Tibial nerve (tissue), 4 donors: ENCODE results near the gene GALR2. TPM values are rescaled to one million over a fixed set of nuclear protein-coding genes. Genes with fewer than 3 reads are reported as not detected.
A peak's percentile ranks its signal among the peaks of the same experiment; 100 is the strongest.

Experiments
- DNase-seq, 2 donors: peaks; one replicate each; pipeline ENCODE4 v3.0.0-alpha.2; 2019; ENCODE audit warnings: low spot score in 2 of 2
- H3K27ac ChIP-seq, 4 donors: fragments of 200-600 bp; sonication (generic) in 3 of 4; one replicate each; pipeline ENCODE4 v1.5.1; 2017 to 2019; ENCODE audit warnings: mild to moderate bottlenecking in 1 of 4
- H3K27me3 ChIP-seq, 2 donors: fragments of 200-600 bp; sonication (generic) in 1 of 2; one replicate each; pipeline versions ENCODE4 v1.5.1 to v1.6.0; 2017 to 2019
- H3K36me3 ChIP-seq, 3 donors: fragments of 200-600 bp; sonication (generic); one replicate each; pipeline ENCODE4 v1.5.1; 2018 to 2019
- H3K4me1 ChIP-seq, 4 donors: fragments of 200-600 bp; sonication (generic) in 3 of 4; one replicate each; pipeline ENCODE4 v1.5.1; 2017 to 2019
- H3K4me3 ChIP-seq, 4 donors: fragments of 200-600 bp; sonication (generic) in 3 of 4; one replicate each; pipeline ENCODE4 v1.5.1; 2017 to 2019; ENCODE audit warnings: mild to moderate bottlenecking in 1 of 4, moderate library complexity in 1 of 4
- H3K9me3 ChIP-seq, 4 donors: fragments of 200-600 bp; sonication (generic) in 3 of 4; one replicate each; pipeline ENCODE4 v1.5.1; 2017 to 2019
- CTCF ChIP-seq, 5 experiments: fragments of 200-600 bp in 3 of 5; fragments of 450-650 bp in 2 of 5; sonication (generic) in 3 of 5; IDR thresholded peaks; one replicate each; pipeline ENCODE4 v1.5.1; 2016 to 2019; ENCODE audit warnings: antibody characterized with exemption in 5 of 5, mild to moderate bottlenecking in 3 of 5, moderate library complexity in 2 of 5
- EP300 ChIP-seq, 2 donors: sonication (generic); formaldehyde crosslinking; IDR thresholded peaks; one replicate each; pipeline ENCODE4 v1.6.1; 2017; ENCODE audit warnings: antibody characterized with exemption in 2 of 2, mild to moderate bottlenecking in 1 of 2
- POLR2A ChIP-seq, 2 donors: fragments of 450-650 bp; IDR thresholded peaks; one replicate each; pipeline ENCODE4 v1.6.1; 2017; ENCODE audit warnings: antibody characterized with exemption in 2 of 2, mild to moderate bottlenecking in 2 of 2, moderate library complexity in 2 of 2
- WGBS, 2 donors: methylation state at CpG; one replicate each; pipeline ENCODE4 v1.1.5; 2018; 5-methylcytosine and 5-hydroxymethylcytosine counted together
- total RNA-seq, 4 donors: library from RNA; depleted of rRNA; stranded (reverse); fragments of >200 nt; gene quantifications; one replicate each; pipeline ENCODE4 v1.1.0, GENCODE V29; 2016

GALR2 gene
- total RNA-seq, 4 donors from 2014 or later: not detected

- Histone ChIP-seq H3K27me3 (peaks cover 0 to 40% of the 10 kb centered on the region in 2 donors), H3K27ac (peak within 1 kb of the TSS in 3 of 4 donors; percentile 78 to 85 (median 84)), H3K4me3 (peak within 1 kb of the TSS; percentile 54 to 73 (median 64)), H3K4me1 (peaks cover 0 to 74% (median 45%) of the 10 kb centered on the region in 4 donors), H3K9me3 (no peaks in the 10 kb centered on the region), H3K36me3 (peaks cover 0 to 27% (median 6%) of the 10 kb centered on the region in 3 donors)
- DNase-seq: peak; percentile 80 to 83
- 0 to 1% methylated on average over 38 to 39 of the region's 57 CpGs for WGBS, 2 donors
- peak in 1 of 2 donors; percentile 90 for TF ChIP-seq EP300 (IDR thresholded peaks at IDR 0.05)
- peak; percentile 38 to 64 for TF ChIP-seq POLR2A (IDR thresholded peaks at IDR 0.05)
- TF ChIP-seq CTCF (IDR thresholded peaks at IDR 0.05): peak in 1 of 5 experiments; percentile 33
Measured at GRCh38 chr17:76072148-76072858, 2.3 kb upstream of the GALR2 start, which contains the start of gene SRP68. Gene SRP68, minus strand, starts transcription at chr17:76072517. Its CDS starts 26 bp downstream, at chr17:76072491.

GRCh38 chr17:76075364-76076145 lies 974 bp downstream of the GALR2 start:
- Histone ChIP-seq H3K4me1 (peaks cover 0 to 64% (median 46%) of the 10 kb centered on the region in 4 donors), H3K27ac (no peak overlapping the region), H3K36me3 (no peaks in the 10 kb centered on the region), H3K27me3 (peaks cover 0 to 63% of the 10 kb centered on the region in 2 donors), H3K9me3 (no peaks in the 10 kb centered on the region), H3K4me3 (no peak overlapping the region)
- 4 to 6% methylated on average over 42 to 48 of the region's 48 CpGs for WGBS, 2 donors
- DNase-seq: no peak
- TF ChIP-seq CTCF (IDR thresholded peaks at IDR 0.05) (no peak), POLR2A (IDR thresholded peaks at IDR 0.05) (no peak), EP300 (IDR thresholded peaks at IDR 0.05) (no peak)

- TF ChIP-seq POLR2A (IDR thresholded peaks at IDR 0.05): no peak
- no peak for TF ChIP-seq CTCF (IDR thresholded peaks at IDR 0.05)
- no peak for TF ChIP-seq EP300 (IDR thresholded peaks at IDR 0.05)
- no peak for DNase-seq
- no peaks in the 10 kb centered on the region for H3K36me3 ChIP-seq
- peaks cover 0 to 59% (median 41%) of the 10 kb centered on the region in 4 donors for H3K4me1 ChIP-seq
- H3K27me3 ChIP-seq: peaks cover 0 to 63% of the 10 kb centered on the region in 2 donors
- H3K4me3 ChIP-seq: no peak overlapping the region
- H3K9me3 ChIP-seq: no peaks in the 10 kb centered on the region
- H3K27ac ChIP-seq: no peak overlapping the region
- WGBS, 2 donors: 0 to 5% methylated on average over 10 to 18 of the region's 41 CpGs
Measured at GRCh38 chr17:76076146-76076764, 1.7 kb downstream of the GALR2 start.

- H3K27me3 ChIP-seq: peaks cover 0 to 63% of the 10 kb centered on the region in 2 donors
- H3K4me1 ChIP-seq: peaks cover 0 to 55% (median 38%) of the 10 kb centered on the region in 4 donors
- peaks cover 0 to under 1% (median 0%) of the 10 kb centered on the region in 3 donors for H3K36me3 ChIP-seq
- peak overlapping the region in 2 of 4 donors; percentile 1 to 9 for H3K4me3 ChIP-seq
- H3K27ac ChIP-seq: no peak overlapping the region
- 2 to 5% methylated on average over 54 to 58 of the region's 82 CpGs for WGBS, 2 donors
- no peaks in the 10 kb centered on the region for H3K9me3 ChIP-seq
- DNase-seq: no peak
- TF ChIP-seq CTCF (IDR thresholded peaks at IDR 0.05) (no peak), POLR2A (IDR thresholded peaks at IDR 0.05) (no peak), EP300 (IDR thresholded peaks at IDR 0.05) (no peak)
Measured at GRCh38 chr17:76076765-76077583, 2.4 kb downstream of the GALR2 start.
